D721Med (cell line): ENCODE data around the gene NKX2-4.

ENCODE experiments used
- DNase-seq: peaks from one replicate; pipeline ENCODE4 v3.0.0; 2011; ENCODE audit warnings: low spot score; ENCODE audit not compliant: insufficient read length
- FAIRE-seq: peaks from 2 replicates; lab custom pipeline; 2011; peaks lifted over from hg19 to GRCh38; lab: Jason Lieb, UNC
- TF ChIP-seq, protein P1 (sequence below): IDR thresholded peaks from 2 replicates; pipeline ENCODE4 v1.5.1; 2012; ENCODE audit warnings: mild to moderate bottlenecking, control low read depth; ENCODE audit not compliant: insufficient read depth; ENCODE audit errors: missing control alignments

The NKX2-4 gene

DNA sequence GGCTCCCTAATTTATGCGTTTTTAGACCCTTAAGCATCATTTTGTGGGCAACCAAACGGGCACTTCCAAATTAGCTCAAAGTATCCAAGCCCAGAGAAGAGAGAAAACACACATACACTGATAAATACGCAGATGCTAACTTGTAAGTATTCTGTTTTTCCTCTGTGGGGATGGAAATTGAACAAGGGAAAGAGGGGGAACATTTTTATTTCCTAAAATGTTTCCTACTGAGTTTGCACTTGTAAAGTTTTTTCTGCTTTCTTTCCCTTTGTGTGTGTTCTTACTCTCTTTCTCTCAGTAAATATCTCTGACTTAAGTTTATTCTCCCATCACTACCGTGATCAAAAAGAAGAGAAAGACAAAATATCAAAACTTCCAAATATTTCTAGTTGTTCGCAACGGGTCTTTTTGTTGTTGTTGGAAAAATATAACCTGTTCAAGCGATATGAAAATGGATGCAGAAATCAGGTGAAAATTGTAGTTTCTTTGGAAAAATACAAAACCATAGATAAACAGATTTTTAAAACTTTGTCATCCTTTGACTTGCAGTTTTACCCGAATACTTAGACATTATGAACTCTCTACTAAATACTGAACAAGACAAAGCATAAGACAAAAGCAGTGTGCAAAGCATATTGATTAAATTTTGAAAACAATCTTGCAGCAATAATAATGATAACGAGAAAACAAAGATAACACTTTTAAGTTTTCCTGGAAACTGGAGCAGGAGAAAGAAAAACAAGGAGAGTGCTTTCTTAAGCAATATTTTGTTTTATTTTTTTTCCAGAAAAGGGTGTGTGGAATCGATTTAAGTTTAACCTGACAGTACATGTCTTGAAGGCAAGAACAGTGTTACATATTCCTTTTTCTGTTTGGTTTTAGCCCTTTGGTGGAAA is 1.0 kb upstream of the NKX2-4 start:
- no peak for DNase-seq
- TF ChIP-seq, protein P1, sequence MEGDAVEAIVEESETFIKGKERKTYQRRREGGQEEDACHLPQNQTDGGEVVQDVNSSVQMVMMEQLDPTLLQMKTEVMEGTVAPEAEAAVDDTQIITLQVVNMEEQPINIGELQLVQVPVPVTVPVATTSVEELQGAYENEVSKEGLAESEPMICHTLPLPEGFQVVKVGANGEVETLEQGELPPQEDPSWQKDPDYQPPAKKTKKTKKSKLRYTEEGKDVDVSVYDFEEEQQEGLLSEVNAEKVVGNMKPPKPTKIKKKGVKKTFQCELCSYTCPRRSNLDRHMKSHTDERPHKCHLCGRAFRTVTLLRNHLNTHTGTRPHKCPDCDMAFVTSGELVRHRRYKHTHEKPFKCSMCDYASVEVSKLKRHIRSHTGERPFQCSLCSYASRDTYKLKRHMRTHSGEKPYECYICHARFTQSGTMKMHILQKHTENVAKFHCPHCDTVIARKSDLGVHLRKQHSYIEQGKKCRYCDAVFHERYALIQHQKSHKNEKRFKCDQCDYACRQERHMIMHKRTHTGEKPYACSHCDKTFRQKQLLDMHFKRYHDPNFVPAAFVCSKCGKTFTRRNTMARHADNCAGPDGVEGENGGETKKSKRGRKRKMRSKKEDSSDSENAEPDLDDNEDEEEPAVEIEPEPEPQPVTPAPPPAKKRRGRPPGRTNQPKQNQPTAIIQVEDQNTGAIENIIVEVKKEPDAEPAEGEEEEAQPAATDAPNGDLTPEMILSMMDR, result no peak
- no peak for FAIRE-seq

DNA sequence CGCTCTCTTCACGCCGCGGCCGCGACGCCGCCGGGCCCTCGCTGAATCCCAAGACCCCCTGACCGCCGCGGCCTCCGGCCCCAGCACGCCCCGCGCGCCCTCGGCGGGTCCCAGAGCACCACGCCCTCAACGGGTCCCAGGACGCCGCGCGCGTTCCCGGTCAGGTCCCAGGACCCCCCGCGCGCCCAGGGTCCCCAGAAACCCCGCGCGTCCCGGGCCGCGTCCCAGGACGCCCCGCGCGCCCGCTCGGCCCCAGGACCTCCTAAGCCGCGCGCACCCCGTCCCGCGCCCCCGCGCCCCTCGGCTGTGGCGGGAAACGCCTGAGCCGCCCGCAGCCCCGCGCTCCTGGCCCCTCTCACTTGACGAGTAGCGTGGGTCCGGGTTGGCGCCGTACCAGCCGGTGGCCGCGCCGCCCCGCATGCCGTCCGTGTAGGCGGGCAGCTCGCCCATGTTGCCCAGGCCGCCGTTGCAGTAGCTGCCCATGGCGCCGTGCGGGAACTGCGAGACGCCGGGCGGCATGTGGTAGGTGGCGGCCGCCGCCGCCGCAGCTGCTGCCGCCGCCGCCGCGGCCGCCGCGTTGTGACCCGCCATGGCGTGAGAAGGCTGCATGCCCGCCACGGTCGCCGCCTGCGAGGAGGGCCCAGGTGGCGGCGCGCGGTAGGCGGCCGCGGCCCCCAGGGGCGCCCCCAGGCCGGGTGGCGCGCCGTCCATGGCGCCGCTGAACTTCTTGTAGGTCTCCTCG is 556 bp downstream of the NKX2-4 start:
- TF ChIP-seq, protein P1, result no peak
- FAIRE-seq (no peak), DNase-seq (no peak)

DNA sequence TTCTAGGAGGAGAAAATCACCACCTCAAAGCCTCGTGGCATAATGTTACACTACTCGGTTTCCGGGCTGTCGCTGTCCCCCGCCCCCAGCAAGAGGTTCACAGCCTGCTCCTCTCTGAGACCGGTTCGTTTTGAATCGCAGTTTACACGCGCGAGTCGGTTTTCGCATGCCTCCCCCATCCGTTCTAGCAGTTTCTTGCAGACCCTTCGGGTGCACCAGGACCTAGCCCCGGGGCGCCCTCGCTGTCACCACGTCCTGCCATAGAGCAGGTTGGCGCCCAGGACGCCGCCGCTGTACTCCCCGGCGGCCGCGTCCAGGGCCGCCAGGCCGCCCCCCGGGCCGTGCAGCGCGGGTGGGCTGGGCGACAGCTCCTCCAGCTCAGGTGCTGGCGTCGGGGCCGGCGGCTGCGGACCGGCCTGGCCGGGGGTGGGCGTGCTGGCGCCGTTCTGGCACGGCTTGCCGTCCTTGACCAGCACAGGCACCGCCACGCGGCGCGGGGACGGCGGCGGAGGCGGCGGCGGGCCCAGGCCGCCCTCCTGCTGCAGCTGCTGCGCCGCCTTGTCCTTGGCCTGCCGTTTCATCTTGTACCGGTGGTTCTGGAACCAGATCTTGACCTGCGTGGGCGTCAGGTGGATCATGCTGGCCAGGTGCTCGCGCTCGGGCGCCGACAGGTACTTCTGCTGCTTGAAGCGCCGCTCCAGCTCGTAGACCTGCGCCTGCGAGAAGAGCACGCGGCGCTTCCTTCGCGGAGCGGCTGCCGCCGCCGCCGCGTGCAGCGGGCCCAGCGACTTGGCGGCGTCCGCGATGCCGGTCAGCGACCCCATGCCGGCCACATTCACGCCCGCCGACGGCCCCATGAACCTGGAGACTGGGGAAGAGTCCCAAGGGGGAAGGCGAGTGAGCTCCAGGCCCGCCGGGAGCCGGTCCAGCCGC is 1.4 kb downstream of the NKX2-4 start:
- TF ChIP-seq, protein P1, result no peak
- FAIRE-seq (no peak), DNase-seq (no peak)

DNA sequence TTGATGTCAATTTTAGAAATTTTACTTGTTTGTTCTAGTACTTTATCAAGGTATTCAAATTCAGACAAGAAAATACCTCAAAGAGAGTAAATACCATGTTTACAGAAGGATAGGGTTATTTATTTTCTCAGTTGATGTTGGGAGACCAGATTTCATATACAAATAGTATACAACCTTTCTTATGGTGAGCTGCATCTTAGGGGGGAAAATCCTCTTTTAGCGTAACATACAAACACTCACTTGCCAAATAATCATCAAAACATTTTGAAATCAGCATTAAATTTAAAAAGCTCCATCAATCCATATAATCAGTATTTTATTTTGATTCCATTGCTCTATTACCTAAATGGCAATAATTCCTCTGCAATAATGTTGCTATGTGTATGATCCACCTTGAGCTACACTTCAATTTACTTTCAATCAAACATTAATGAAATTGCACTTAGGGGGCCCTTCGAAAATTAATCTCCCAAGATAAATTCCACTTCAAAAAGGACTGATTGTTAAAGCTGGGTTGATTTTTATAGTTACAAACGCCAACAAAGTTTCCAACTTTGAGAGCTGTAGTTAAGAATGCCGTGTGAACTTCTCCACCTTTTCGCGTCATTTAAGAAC is 2.2 kb downstream of the NKX2-4 start:
- DNase-seq (no peak), FAIRE-seq (no peak)
- TF ChIP-seq, protein P1, result no peak

DNA sequence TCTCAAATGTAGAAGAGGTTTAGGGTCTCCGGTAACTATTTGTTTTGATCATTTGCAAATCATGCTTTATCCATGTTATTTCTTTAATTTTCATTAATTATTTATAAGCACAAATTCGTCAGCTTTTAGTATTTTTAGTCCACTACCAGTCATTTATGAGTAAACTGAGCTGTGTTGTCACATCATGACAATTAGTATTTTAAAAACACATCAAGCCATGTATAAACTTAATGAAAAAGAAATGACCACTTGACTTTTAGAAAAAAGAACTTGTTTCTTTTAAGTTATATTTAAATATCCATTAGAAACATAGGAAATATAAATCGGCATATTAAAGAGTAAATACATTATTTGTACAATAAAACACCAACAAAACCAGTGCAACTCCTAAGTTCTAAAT is 2.8 kb downstream of the NKX2-4 start:
- FAIRE-seq (no peak), DNase-seq (no peak)
- TF ChIP-seq, protein P1, result no peak

DNA sequence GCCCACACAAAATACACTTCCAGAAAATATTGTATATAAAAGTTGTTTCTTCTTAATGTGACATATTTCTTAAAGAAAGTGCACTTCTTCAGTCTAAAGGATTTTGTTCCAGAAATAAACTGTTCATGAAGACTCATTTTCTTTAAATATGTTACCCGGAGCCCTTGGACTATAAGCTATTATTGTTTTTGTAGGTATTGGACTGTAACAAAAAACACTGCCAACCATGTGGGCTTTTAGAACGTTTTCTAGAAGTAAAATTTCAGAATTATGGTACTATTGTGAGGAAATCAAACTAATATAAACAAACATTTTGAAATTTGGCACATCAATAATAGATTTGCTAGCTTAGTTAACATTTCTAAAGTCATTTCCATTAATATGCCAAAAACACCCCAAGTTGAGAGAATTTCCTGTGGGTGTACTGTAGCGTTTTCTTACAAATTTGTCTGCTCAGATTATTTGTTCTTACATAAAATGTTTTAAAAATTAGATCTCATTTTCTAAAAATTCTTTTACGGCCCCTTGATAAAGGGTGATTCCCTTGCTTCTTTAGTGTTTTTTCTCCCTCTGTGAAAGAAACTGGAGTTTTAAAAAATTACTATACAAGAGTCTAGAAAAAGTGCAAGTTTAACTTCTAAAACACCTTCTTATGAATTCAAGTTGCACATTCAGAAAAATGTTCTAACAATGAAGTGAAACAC is 3.4 kb downstream of the NKX2-4 start:
- FAIRE-seq (no peak), DNase-seq (no peak)
- TF ChIP-seq, protein P1, result no peak
